Activated T-cell treated with anti-CD3 and anti-CD28 coated beads, Interleukin-2, amount 50 U/mL, for 24 hours (primary cell): ENCODE data around the gene MYOF.
A peak's percentile ranks its signal among the peaks of the same experiment; 100 is the strongest.

Experiments
- DNase-seq: peaks from one replicate; pipeline ENCODE4 v3.0.0-alpha.2; 2020
- H3K27ac Mint-ChIP-seq: 2 replicates; pipeline ENCODE4 v1.8.0; 2020; ENCODE audit warnings: mild to moderate bottlenecking, mixed read lengths
- H3K27me3 Mint-ChIP-seq: 2 replicates; pipeline ENCODE4 v1.8.0; 2020; ENCODE audit warnings: mixed read lengths
- H3K36me3 Mint-ChIP-seq: 2 replicates; pipeline ENCODE4 v1.8.0; 2020; ENCODE audit warnings: low read depth, mixed read lengths
- H3K4me1 Mint-ChIP-seq: 2 replicates; pipeline ENCODE4 v1.8.0; 2020; ENCODE audit warnings: low read depth, mixed read lengths
- H3K4me3 Mint-ChIP-seq: 2 replicates; pipeline ENCODE4 v1.8.0; 2020; ENCODE audit warnings: mild to moderate bottlenecking, moderate library complexity, mixed read lengths
- H3K9me3 Mint-ChIP-seq: 2 replicates; pipeline ENCODE4 v1.8.0; 2020; ENCODE audit warnings: mixed read lengths

Gene MYOF

DNA sequence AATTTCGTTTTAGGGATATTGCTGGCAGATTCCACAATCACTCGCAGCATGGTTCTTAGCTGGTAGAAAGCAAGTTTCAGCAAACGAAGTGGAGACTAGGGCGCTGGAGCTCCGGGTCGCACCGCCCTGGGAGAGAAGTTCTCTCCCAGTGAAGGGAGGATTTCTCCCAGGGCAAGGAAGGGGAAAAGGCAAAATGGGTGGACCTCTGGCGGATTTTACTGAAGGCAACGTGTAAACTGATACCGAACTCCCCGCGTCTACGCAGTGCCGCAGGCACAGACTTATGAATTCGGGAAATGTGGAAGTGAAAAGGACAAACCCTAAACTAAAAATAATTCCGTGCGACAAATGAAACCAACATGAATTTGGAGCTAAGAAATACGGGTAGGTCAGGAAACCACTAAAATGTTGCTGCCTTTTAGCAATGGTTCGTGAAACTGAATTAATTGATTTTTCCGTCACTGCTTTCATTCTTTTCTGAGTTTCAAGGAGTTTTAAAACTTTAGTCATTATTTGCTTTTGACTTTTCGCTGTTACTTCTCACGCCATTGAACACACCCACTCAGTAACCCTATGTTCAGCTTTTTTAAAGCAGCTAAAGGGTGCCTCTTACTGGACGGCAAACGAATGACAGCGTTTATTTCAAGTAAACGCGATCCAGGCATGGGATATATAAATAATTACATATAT lies at the start of gene MYOF:
Gene MYOF (minus strand): TSS at position 190 of the 690 bp plus-strand sequence. CDS start 140 bp downstream, at position 50.
- DNase-seq: peak; percentile 68
- peak within 1 kb of the TSS; percentile 90 for H3K4me3 Mint-ChIP-seq
- H3K27me3 Mint-ChIP-seq: peaks cover 14% of the 10 kb centered on the region
- H3K4me1 Mint-ChIP-seq: peaks cover 29% of the 10 kb centered on the region
- no peaks in the 10 kb centered on the region for H3K9me3 Mint-ChIP-seq
- peak within 1 kb of the TSS; percentile 96 for H3K27ac Mint-ChIP-seq
- H3K36me3 Mint-ChIP-seq: peaks cover 23% of the 10 kb centered on the region

- Mint-ChIP-seq H3K27me3 (no peaks in the 10 kb centered on the region), H3K9me3 (no peaks in the 10 kb centered on the region), H3K36me3 (peaks cover 77% of the 10 kb centered on the region), H3K4me1 (peaks cover 2% of the 10 kb centered on the region), H3K4me3 (no peak overlapping the region), H3K27ac (no peak overlapping the region)
- DNase-seq: no peak
These were observed 36.4 kb upstream of the MYOF start for GRCh38 chr10:93518531-93518930.

DNA sequence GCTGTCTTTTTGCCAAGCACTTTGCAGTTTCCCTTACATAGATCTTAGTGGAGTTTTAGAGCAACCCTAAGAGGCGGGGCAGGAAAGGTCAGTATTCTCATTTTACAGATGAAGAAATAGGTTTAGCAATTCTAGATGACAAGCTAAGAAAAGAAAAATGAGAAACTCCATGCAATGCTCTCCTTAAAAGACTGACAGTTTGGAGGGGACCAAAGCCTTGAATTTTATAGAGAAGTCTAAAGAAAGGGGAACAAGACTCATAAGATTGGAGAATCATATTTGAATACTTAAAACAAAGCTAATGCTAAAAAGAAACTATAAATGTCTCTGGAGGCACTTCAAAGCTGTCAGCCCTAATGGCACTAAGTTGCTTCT lies 33.9 kb upstream of the MYOF start:
- H3K36me3 Mint-ChIP-seq: peaks cover 65% of the 10 kb centered on the region
- no peak for DNase-seq
- no peaks in the 10 kb centered on the region for H3K9me3 Mint-ChIP-seq
- H3K4me3 Mint-ChIP-seq: no peak overlapping the region
- H3K27ac Mint-ChIP-seq: no peak overlapping the region
- H3K4me1 Mint-ChIP-seq: peaks cover 4% of the 10 kb centered on the region
- H3K27me3 Mint-ChIP-seq: no peaks in the 10 kb centered on the region

DNA sequence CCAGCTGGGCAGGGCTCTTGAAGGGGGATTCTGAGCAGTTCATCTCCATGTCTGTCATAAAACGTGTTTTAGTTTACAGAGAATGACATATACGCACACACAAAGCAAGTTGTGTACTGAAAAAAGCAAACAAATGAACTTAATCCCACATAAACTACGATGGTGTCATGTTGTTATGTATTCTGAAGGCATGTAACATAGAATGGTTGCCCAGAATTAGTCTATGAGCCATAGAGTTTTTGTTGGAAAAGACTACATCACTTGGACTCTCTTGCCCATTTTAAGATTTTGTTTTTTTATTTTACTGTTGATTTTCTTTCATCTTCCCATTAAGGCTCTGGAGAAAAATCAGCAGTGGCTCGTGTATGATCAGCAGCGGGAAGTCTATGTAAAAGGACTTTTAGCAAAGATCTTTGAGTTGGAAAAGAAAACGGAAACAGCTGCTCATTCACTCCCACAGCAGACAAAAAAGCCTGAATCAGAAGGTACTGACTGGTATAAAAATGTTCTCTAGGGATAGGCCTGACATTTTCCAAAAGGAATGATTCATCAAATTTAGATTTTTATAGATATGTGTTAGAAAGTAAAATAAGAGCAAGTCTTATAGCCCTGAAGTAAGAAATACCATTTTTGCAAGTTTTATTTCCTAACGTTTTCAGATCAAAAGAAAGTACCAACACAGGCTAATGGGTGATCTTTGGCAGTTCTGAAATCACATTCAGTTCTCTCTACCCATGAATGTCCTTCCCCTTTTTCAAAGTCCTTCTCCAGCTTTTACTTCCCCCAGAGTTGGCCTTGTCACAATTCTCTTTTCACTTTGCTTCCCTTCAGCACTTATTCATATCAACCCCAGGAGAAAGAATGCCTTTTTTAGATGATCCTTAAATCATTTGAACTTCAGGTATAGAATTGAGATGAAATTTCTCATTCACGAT lies 33.2 kb upstream of the MYOF start:
- Mint-ChIP-seq H3K27ac (no peak overlapping the region), H3K9me3 (no peaks in the 10 kb centered on the region), H3K4me1 (peaks cover 6% of the 10 kb centered on the region), H3K36me3 (peaks cover 63% of the 10 kb centered on the region), H3K27me3 (no peaks in the 10 kb centered on the region), H3K4me3 (no peak overlapping the region)
- DNase-seq: no peak

- no peaks in the 10 kb centered on the region for H3K9me3 Mint-ChIP-seq
- H3K36me3 Mint-ChIP-seq: peaks cover 59% of the 10 kb centered on the region
- H3K27me3 Mint-ChIP-seq: no peaks in the 10 kb centered on the region
- H3K27ac Mint-ChIP-seq: no peak overlapping the region
- H3K4me1 Mint-ChIP-seq: peaks cover 13% of the 10 kb centered on the region
- DNase-seq: no peak
- no peak overlapping the region for H3K4me3 Mint-ChIP-seq
These were observed 32.4 kb upstream of the MYOF start for GRCh38 chr10:93514521-93514920.

GRCh38 chr10:93513091-93513490 lies 31.0 kb upstream of the MYOF start:
- Mint-ChIP-seq H3K9me3 (no peaks in the 10 kb centered on the region), H3K27me3 (no peaks in the 10 kb centered on the region), H3K36me3 (peaks cover 54% of the 10 kb centered on the region), H3K4me3 (no peak overlapping the region), H3K27ac (no peak overlapping the region), H3K4me1 (peaks cover 14% of the 10 kb centered on the region)
- no peak for DNase-seq

DNA sequence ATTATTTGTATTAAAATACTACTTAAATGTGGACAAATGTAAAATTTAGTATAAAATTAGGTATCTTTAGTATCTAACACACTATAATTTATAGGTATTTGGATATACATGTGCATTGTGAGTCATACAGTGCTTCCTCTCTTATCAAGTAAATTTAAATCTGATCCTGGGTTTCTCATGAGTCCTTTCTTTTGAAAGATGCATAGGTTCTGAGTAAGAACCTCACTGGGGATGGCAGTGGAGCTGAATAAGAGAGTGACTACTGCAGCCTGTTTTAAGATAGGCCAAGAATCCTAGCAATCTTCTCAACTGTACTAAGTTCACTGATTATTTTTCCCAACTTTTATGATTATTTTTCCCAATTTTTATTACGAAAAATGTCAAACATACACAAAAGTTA lies 30.4 kb upstream of the MYOF start:
- Mint-ChIP-seq H3K4me3 (no peak overlapping the region), H3K27ac (no peak overlapping the region), H3K9me3 (no peaks in the 10 kb centered on the region), H3K36me3 (peaks cover 53% of the 10 kb centered on the region), H3K27me3 (no peaks in the 10 kb centered on the region), H3K4me1 (peaks cover 17% of the 10 kb centered on the region)
- DNase-seq: no peak

DNA sequence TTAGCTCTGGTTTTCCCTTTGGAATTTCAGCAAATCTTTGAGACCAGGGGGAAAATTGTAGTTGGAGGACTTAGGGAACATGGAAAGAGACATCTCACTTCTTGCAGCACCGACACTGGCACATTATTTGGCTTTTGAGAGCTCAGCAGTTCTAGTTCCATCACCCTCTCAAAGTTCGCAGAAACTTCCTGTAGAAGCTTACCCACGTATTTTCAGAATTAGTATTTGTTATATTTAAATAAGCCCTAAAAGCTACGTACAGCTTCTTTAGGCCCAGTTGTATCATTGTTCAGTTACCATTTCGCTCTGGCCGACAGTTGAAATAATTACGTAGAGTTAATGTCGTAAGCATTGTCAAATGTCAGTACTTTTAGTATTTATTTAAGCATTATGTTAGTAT lies 27.7 kb upstream of the MYOF start:
- peak overlapping the region; percentile 44 for H3K27ac Mint-ChIP-seq
- peaks cover 20% of the 10 kb centered on the region for H3K4me1 Mint-ChIP-seq
- no peak for DNase-seq
- H3K36me3 Mint-ChIP-seq: peaks cover 50% of the 10 kb centered on the region
- peak overlapping the region; percentile 9 for H3K4me3 Mint-ChIP-seq
- no peaks in the 10 kb centered on the region for H3K27me3 Mint-ChIP-seq
- H3K9me3 Mint-ChIP-seq: no peaks in the 10 kb centered on the region

- Mint-ChIP-seq H3K4me1 (peaks cover 35% of the 10 kb centered on the region), H3K27me3 (no peaks in the 10 kb centered on the region), H3K27ac (peak overlapping the region; percentile 56), H3K4me3 (no peak overlapping the region), H3K36me3 (peaks cover 66% of the 10 kb centered on the region), H3K9me3 (no peaks in the 10 kb centered on the region)
- no peak for DNase-seq
These were observed 22.9 kb upstream of the MYOF start for GRCh38 chr10:93505075-93505474.

GRCh38 chr10:93503075-93503474 lies 20.9 kb upstream of the MYOF start:
- Mint-ChIP-seq H3K27ac (peak overlapping the region; percentile 44), H3K36me3 (peaks cover 69% of the 10 kb centered on the region), H3K9me3 (no peaks in the 10 kb centered on the region), H3K4me1 (peaks cover 40% of the 10 kb centered on the region), H3K4me3 (no peak overlapping the region), H3K27me3 (no peaks in the 10 kb centered on the region)
- no peak for DNase-seq

GRCh38 chr10:93501650-93502049 lies 19.5 kb upstream of the MYOF start:
- no peaks in the 10 kb centered on the region for H3K27me3 Mint-ChIP-seq
- no peak overlapping the region for H3K4me3 Mint-ChIP-seq
- peaks cover 46% of the 10 kb centered on the region for H3K4me1 Mint-ChIP-seq
- no peaks in the 10 kb centered on the region for H3K9me3 Mint-ChIP-seq
- H3K27ac Mint-ChIP-seq: no peak overlapping the region
- DNase-seq: no peak
- H3K36me3 Mint-ChIP-seq: peaks cover 68% of the 10 kb centered on the region

- peaks cover 3% of the 10 kb centered on the region for H3K27me3 Mint-ChIP-seq
- H3K4me3 Mint-ChIP-seq: peak overlapping the region; percentile 90
- peaks cover 39% of the 10 kb centered on the region for H3K36me3 Mint-ChIP-seq
- H3K9me3 Mint-ChIP-seq: no peaks in the 10 kb centered on the region
- DNase-seq: no peak
- peaks cover 39% of the 10 kb centered on the region for H3K4me1 Mint-ChIP-seq
- H3K27ac Mint-ChIP-seq: peak overlapping the region; percentile 90
These were observed 16.0 kb upstream of the MYOF start for GRCh38 chr10:93498166-93498565.

- no peaks in the 10 kb centered on the region for H3K9me3 Mint-ChIP-seq
- peaks cover 7% of the 10 kb centered on the region for H3K27me3 Mint-ChIP-seq
- peaks cover 30% of the 10 kb centered on the region for H3K36me3 Mint-ChIP-seq
- H3K27ac Mint-ChIP-seq: peak within 1 kb of the TSS; percentile 90
- peaks cover 28% of the 10 kb centered on the region for H3K4me1 Mint-ChIP-seq
- H3K4me3 Mint-ChIP-seq: peak within 1 kb of the TSS; percentile 90
- peak; percentile 97 for DNase-seq
These were observed 14.3 kb upstream of the MYOF start, which contains the start of gene CEP55 for GRCh38 chr10:93496322-93497041. CEP55 (plus strand) TSS chr10:93496612; CDS start chr10:93500052, 3,440 bp downstream.

GRCh38 chr10:93495654-93496321 lies 13.7 kb upstream of the MYOF start:
- Mint-ChIP-seq H3K27me3 (peaks cover 7% of the 10 kb centered on the region), H3K9me3 (no peaks in the 10 kb centered on the region), H3K4me1 (peaks cover 28% of the 10 kb centered on the region), H3K36me3 (peaks cover 28% of the 10 kb centered on the region), H3K27ac (peak overlapping the region; percentile 84), H3K4me3 (peak overlapping the region; percentile 90)
- no peak for DNase-seq
